Measurements from ENCODE around the gene ZNF224.

Gene ZNF224

DNA sequence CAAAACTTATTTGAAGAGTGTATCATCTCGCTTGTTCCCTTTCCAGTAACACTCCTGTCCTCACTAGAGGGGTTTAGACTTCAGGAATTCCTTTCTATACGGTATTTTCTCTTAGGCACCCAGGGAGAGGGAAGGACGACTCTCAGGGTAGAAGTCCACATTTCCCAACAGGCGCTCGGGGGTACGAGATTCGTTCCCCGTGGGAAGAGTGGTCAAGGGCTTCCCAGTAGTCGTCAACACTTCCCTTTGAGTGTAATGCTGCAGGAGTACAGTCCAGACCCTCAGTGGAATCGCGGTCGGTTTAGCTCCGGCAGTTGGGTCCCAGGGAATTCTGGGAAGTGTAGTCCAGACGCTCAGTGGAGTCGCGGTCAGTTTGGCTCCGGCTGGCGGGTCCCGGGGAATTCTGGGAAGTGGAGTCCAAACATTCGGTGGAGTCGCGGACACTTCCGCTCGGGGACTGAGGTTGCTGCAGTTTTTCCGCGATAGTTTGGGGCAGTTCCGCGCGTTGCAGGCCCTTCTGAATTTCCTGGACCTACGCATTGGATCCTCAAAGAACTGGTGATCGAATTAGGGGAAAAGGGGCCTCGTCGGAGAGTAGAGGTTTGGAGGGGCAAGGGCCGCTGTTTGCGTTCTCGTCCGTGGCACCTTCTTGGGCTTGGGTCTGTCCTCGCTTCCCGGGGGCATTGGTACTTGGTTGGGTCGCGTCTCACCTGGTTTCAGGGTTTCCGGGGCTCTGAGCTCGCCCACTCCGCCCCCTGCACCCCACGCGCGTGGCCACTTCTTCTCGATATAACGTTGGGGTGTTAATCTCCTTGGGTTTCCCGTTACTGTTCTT is at the start of gene ZNF224:
ZNF224 (plus strand) TSS at position 431 of the 835 bp plus-strand sequence. CDS start 3,513 bp downstream, outside the sequence.
- Mint-ChIP-seq H3K4me3 (peak within 1 kb of the TSS; percentile 97), H3K4me1 (ENCODE audit: low read depth) (peaks cover 22% of the 10 kb centered on the region), H3K9me3 (peaks cover 5% of the 10 kb centered on the region), H3K27ac (peak within 1 kb of the TSS; percentile 94), H3K27me3 (no peaks in the 10 kb centered on the region), H3K36me3 (ENCODE audit: low read depth) (peaks cover 42% of the 10 kb centered on the region)
- DNase-seq: peak; percentile 84

DNA sequence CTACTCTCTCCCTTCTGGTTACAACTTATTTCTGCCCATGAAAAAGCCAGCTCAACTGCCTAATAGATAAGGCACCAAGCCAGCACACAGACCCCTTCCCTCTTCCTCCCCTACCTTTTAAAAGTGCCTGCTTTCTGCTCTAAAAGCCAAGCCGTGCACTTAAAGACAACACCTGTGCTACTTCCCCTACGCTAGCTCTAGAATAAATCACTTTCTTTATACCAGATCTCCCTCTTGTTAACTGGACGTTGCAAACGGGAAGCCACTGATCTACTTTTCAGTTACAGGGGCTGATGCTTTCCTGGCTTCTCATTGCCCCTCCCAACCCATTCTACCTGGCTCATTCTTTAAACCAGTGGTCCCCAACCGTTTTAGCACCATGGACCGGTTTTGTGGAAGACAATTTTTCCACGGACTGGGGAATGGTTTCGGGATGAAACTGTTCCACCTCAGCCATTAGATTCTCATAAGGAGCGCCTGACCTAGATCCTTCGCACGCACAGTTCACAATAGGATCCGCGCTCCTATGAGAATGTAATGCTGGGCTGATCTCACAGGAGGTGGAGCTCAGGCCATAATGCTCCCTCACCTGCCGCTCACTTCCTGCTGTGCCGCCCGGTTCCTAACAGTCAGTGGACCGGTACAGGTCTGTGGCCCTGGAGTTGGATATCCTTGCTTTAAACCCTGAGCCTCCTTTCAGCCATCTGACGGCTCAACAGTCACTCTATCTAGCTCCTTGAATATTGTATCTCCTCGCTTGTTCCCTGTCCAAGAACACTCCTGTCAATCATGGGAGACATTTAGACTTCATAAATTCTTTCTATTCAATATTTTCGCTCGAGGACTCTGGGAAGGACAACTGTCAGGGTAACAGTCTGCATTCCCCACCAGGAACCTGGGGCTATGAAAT is 43.2 kb upstream of the ZNF224 start:
- peak; percentile 47 for DNase-seq
- peaks cover 12% of the 10 kb centered on the region for H3K27me3 Mint-ChIP-seq
- peaks cover 49% of the 10 kb centered on the region for H3K36me3 Mint-ChIP-seq (ENCODE audit: low read depth)
- peaks cover 25% of the 10 kb centered on the region for H3K4me1 Mint-ChIP-seq (ENCODE audit: low read depth)
- peaks cover 66% of the 10 kb centered on the region for H3K9me3 Mint-ChIP-seq
- peak overlapping the region; percentile 84 for H3K4me3 Mint-ChIP-seq
- H3K27ac Mint-ChIP-seq: peak overlapping the region; percentile 71

DNA sequence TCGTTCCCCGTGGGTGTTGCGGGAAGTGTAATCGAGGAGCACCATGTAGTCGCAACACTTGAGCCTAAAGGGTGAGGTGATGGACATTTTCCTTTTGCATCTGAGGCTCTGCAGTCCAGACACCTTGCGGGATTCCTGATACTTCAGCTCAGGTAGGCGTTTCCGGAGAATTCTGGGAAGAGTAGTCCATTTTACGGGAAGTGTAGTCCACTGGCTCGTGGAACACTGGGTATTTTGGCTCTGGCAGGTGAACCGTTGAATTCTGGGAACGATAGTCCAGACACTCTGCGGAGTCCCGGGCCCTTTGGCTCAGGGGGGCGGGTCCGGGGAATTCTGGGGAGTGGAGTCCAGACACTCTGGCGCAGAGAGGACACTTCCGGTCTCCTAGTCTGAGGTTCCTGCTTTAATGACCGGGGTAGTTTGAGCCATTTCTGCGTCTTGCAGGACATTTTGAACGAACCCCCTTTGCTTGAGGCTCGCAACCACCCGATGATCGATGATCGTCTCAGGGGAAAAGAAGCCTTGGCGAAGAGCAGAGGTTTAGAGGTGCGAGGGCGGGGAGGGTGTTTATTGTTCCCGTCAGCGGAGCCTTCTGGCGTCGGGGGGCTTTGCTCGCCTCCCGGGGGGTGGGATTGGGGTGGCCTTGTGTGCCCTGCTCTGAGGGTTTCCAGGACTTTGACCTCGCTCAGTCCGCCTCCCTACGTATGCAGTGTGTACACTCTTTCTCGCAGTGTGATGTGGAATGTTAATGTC is 42.3 kb upstream of the ZNF224 start, which contains the start of gene ZNF223:
ZNF223 (plus strand) TSS at position 387 of the 753 bp plus-strand sequence. CDS start 3,141 bp downstream, outside the sequence.
- H3K36me3 Mint-ChIP-seq (ENCODE audit: low read depth): peaks cover 54% of the 10 kb centered on the region
- peak within 1 kb of the TSS; percentile 71 for H3K27ac Mint-ChIP-seq
- peaks cover 9% of the 10 kb centered on the region for H3K27me3 Mint-ChIP-seq
- peaks cover 65% of the 10 kb centered on the region for H3K9me3 Mint-ChIP-seq
- DNase-seq: peak; percentile 83
- peaks cover 25% of the 10 kb centered on the region for H3K4me1 Mint-ChIP-seq (ENCODE audit: low read depth)
- H3K4me3 Mint-ChIP-seq: peak within 1 kb of the TSS; percentile 84

DNA sequence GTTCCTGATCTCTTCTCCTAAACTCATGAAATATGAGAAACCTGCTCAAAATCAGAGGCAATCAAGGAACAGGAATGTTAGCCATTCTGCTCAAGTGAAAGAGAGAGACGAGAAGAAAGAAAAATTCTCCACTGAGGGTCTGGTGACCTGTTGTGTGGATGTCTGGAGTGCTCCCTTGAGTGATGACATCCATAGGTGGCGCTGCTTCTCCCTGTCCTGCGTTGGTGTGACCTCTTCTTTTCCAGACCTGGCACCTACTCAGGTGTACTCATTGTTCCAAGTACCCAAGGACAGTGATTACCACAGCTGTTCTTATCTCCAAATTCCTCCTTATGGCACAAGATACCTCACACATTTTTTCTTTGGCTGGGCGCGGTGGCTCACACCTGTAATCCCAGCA is 38.3 kb upstream of the ZNF224 start:
- no peak overlapping the region for H3K27ac Mint-ChIP-seq
- no peaks in the 10 kb centered on the region for H3K27me3 Mint-ChIP-seq
- H3K4me1 Mint-ChIP-seq (ENCODE audit: low read depth): peaks cover 19% of the 10 kb centered on the region
- no peak for DNase-seq
- no peak overlapping the region for H3K4me3 Mint-ChIP-seq
- H3K9me3 Mint-ChIP-seq: peaks cover 66% of the 10 kb centered on the region
- peaks cover 91% of the 10 kb centered on the region for H3K36me3 Mint-ChIP-seq (ENCODE audit: low read depth)

DNA sequence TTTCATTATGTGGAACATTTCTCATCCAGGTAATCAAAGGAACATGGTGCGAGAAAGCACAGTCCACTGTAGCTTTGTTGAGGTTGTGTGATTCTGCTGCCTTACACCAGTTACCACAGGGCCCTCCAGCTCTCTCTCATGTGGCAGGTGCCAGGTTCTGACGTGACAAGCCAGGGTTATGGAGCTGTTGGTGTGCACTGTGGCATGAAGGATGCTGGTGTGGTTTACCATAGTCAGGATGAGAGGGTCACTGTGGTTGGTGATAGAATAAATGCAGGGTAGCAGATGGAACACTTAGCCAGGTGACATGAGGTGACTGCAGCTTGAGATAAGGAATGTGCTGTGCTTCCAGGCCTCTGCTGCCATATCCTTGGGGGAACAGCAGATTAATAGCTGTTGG is 34.9 kb upstream of the ZNF224 start:
- Mint-ChIP-seq H3K27me3 (no peaks in the 10 kb centered on the region), H3K27ac (no peak overlapping the region), H3K4me3 (no peak overlapping the region), H3K9me3 (peaks cover 69% of the 10 kb centered on the region), H3K36me3 (ENCODE audit: low read depth) (peaks cover 93% of the 10 kb centered on the region), H3K4me1 (ENCODE audit: low read depth) (no peaks in the 10 kb centered on the region)
- no peak for DNase-seq

DNA sequence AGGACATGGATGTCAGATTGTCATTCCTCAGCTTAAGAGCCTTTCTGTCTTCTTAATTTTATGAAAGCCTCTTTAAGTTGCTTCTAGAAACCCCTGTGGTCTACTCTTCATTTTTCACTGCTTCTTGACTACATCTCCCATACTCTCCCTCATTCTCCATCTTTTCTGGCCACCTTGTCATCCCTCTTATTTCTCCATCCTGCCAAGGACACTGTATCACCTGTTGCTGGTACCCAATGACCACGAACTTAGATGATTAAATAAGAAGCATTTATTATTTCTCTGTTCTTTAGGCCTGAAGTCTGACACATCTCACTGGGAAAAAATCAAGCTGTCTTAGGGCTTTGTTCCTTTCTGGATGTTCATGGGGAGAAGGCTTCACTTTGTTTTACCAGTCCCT is 33.1 kb upstream of the ZNF224 start:
- Mint-ChIP-seq H3K36me3 (ENCODE audit: low read depth) (peaks cover 93% of the 10 kb centered on the region), H3K27ac (no peak overlapping the region), H3K4me1 (ENCODE audit: low read depth) (no peaks in the 10 kb centered on the region), H3K4me3 (no peak overlapping the region), H3K27me3 (no peaks in the 10 kb centered on the region), H3K9me3 (peaks cover 67% of the 10 kb centered on the region)
- no peak for DNase-seq

DNA sequence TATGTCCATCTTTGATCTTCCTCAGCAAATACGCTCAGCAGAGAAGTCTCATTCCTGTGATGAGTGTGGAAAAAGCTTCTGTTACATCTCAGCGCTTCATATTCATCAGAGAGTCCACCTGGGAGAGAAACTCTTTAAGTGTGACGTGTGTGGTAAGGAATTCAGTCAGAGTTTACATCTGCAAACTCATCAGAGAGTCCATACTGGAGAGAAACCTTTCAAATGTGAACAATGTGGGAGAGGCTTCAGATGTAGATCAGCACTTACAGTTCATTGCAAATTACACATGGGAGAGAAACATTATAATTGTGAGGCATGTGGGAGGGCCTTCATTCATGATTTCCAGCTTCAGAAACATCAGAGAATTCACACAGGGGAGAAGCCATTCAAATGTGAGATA is 27.9 kb upstream of the ZNF224 start:
- no peaks in the 10 kb centered on the region for H3K27me3 Mint-ChIP-seq
- peaks cover 77% of the 10 kb centered on the region for H3K36me3 Mint-ChIP-seq (ENCODE audit: low read depth)
- H3K4me1 Mint-ChIP-seq (ENCODE audit: low read depth): peaks cover 5% of the 10 kb centered on the region
- H3K27ac Mint-ChIP-seq: no peak overlapping the region
- DNase-seq: no peak
- H3K9me3 Mint-ChIP-seq: peaks cover 76% of the 10 kb centered on the region
- H3K4me3 Mint-ChIP-seq: no peak overlapping the region

DNA sequence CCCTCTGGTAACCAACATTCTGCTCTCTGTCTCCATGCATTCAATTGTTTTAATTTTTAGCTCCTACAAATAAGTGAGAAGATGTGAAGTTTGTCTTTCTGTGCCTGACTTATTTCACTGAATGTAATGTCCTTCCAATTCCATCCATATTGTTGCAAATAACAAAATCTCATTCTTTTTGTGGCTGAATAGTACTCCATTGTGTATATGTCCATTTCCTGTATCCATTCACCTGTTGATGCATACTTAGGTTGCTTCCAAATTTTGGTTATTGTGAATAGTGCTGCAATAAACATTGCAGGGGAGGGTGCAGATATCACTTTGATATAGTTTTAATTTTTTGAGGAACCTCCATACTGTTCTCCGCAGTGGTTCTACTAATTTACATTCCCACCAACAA is 24.7 kb upstream of the ZNF224 start:
- Mint-ChIP-seq H3K36me3 (ENCODE audit: low read depth) (peaks cover 65% of the 10 kb centered on the region), H3K27me3 (no peaks in the 10 kb centered on the region), H3K9me3 (peaks cover 62% of the 10 kb centered on the region), H3K4me3 (no peak overlapping the region), H3K27ac (no peak overlapping the region), H3K4me1 (ENCODE audit: low read depth) (peaks cover 24% of the 10 kb centered on the region)
- DNase-seq: no peak

DNA sequence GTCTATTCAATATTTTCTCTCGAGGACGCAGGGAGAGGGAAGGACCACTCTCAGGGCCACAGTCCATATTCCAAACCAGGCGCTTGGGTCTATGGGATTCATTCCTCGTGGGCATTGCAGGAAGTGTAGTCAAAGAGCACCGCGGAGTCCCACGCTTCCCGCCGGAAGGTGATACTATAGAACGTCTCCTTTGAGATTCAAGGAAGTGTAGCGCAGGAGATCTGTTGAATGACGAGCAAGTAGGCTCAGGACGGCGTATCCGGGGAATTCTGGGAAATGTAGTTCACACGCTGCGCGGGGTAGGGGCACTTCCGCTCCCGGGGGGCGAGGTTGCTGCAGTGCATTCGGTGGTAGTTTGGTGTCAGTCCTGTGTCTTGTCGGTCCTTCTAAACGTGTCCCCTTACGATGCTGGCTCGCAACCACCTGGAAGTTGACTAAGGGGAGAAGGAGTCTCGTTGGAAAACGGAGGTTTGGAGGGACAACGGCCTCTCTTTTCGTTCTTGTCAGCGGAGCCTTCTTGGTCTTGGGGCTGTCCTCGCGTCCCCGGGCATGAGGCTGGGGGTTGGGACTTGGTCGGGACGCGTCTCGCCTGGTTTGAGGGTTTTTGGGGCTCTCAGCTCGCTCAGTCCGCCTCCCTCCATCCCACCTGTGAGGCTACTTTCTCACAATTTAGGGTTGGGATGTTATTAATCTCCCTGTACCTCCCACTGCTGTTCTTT is 22.2 kb upstream of the ZNF224 start, which contains the start of gene ZNF284:
ZNF284 (plus strand) TSS at position 336 of the 719 bp plus-strand sequence. CDS start 4,231 bp downstream, outside the sequence.
- H3K36me3 Mint-ChIP-seq (ENCODE audit: low read depth): peaks cover 58% of the 10 kb centered on the region
- H3K4me3 Mint-ChIP-seq: peak within 1 kb of the TSS; percentile 84
- DNase-seq: peak; percentile 85
- peaks cover 24% of the 10 kb centered on the region for H3K4me1 Mint-ChIP-seq (ENCODE audit: low read depth)
- H3K27me3 Mint-ChIP-seq: no peaks in the 10 kb centered on the region
- peaks cover 46% of the 10 kb centered on the region for H3K9me3 Mint-ChIP-seq
- peak within 1 kb of the TSS; percentile 72 for H3K27ac Mint-ChIP-seq

DNA sequence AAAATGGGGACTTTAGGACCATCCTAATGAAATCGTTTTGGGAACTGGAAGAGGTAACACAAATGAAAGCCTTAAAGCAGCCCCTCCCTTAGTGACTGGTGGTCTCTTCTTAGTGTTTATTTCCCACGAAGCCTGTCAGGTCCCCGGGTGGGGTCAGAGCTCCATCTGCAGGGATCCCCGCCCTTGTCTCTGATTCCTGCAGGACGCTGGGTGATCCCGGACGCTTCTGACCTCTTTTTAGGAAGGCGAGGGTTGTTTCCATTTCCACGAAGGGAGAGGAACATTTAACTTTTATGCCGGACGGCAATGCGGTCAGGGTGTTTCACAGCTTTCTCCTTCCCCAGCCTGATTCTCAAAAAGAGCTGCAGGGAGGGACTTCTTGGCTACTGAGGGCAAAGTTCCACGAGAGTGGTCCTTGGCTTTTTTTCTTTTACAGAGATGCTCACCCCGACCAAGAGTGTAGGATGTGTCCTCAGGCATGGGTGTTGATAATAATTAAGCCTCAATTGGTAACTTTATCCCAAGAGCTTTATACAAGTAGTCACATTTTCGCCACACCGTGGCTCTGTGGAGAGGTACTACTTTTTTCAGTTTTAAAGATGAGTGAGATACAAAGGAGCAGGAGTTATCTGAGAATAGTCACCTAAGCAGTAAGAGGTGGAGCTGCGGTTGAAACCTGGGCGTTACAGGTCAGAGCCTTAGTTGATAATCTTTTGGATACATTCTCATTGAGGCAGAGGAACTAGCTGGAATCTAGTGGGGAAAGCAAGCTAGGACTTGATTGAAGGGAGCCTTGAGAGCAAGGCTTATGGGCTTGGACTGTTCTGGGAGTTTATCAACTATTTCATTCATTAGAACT is 21.4 kb upstream of the ZNF224 start:
- Mint-ChIP-seq H3K4me1 (ENCODE audit: low read depth) (peaks cover 24% of the 10 kb centered on the region), H3K9me3 (peaks cover 43% of the 10 kb centered on the region), H3K27ac (peak overlapping the region; percentile 72), H3K27me3 (no peaks in the 10 kb centered on the region), H3K4me3 (peak overlapping the region; percentile 84), H3K36me3 (ENCODE audit: low read depth) (peaks cover 57% of the 10 kb centered on the region)
- DNase-seq: no peak

DNA sequence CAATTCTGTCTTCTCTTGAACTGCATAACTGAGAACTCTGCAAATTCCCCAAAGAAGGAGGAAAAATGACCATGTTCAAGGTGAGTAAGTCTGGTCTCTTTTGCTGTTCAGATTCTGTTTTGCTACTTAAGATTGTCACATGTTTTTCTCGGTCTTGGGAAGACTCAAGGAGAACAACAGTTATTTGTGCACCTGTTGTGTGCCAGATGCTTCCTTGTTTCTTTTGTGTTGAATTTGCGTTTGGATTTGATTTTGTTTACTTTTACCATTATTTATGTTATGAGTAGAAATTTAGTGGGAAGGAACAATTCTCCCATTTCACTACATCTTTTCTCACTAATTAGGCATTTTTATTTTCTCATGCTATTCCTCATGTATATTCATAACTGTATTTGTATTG is 17.8 kb upstream of the ZNF224 start:
- no peak for DNase-seq
- H3K4me1 Mint-ChIP-seq (ENCODE audit: low read depth): peaks cover 19% of the 10 kb centered on the region
- H3K4me3 Mint-ChIP-seq: no peak overlapping the region
- no peak overlapping the region for H3K27ac Mint-ChIP-seq
- H3K27me3 Mint-ChIP-seq: no peaks in the 10 kb centered on the region
- H3K36me3 Mint-ChIP-seq (ENCODE audit: low read depth): peaks cover 67% of the 10 kb centered on the region
- H3K9me3 Mint-ChIP-seq: peaks cover 15% of the 10 kb centered on the region

DNA sequence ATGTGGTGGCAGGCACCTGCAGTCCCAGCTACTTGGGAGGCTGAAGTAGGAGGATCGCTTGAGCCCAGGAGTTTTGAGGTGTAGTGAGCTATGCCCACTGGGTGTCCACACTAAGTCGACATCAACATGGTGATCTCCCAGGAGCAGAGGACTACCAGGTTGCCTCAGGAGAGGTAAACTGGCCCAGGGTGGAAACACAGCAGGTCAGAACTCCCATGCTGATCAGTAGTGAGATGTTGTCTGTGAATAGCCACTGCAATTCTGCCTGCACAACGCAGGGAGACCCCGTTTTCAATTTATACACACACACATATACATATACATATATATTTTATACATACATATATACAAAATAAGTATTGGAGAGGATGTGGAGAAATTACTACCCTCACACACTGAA is 2.1 kb upstream of the ZNF224 start:
- DNase-seq: no peak
- H3K9me3 Mint-ChIP-seq: peaks cover 4% of the 10 kb centered on the region

DNA sequence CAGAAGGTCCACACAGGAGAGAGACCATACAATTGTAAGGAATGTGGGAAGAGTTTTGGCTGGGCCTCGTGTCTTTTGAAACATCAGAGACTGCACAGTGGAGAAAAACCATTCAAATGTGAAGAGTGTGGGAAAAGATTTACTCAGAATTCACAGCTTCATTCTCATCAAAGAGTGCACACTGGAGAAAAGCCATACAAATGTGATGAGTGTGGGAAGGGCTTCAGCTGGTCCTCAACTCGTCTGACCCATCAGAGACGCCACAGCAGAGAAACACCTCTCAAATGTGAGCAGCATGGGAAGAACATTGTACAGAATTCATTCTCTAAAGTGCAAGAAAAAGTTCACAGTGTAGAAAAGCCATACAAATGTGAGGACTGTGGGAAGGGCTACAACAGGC is 13.6 kb downstream of the ZNF224 start:
- peaks cover 64% of the 10 kb centered on the region for H3K9me3 Mint-ChIP-seq
- H3K36me3 Mint-ChIP-seq (ENCODE audit: low read depth): peaks cover 80% of the 10 kb centered on the region
- H3K27ac Mint-ChIP-seq: no peak overlapping the region
- H3K27me3 Mint-ChIP-seq: no peaks in the 10 kb centered on the region
- H3K4me1 Mint-ChIP-seq (ENCODE audit: low read depth): peaks cover 10% of the 10 kb centered on the region
- DNase-seq: no peak
- no peak overlapping the region for H3K4me3 Mint-ChIP-seq

More for the DNA sequence above, 2.1 kb upstream of the ZNF224 start:
- peaks cover 18% of the 10 kb centered on the region for H3K4me1 Mint-ChIP-seq (ENCODE audit: low read depth)
- H3K36me3 Mint-ChIP-seq (ENCODE audit: low read depth): peaks cover 35% of the 10 kb centered on the region
- no peaks in the 10 kb centered on the region for H3K27me3 Mint-ChIP-seq
- H3K27ac Mint-ChIP-seq: no peak overlapping the region
- no peak overlapping the region for H3K4me3 Mint-ChIP-seq
